Neural progenitor cell (in vitro differentiated cells): Measurements from ENCODE around the gene MCRS1. TPM values are rescaled to one million over a fixed set of nuclear protein-coding genes. Genes with fewer than 3 reads are reported as not detected.

Experiments
- DNase-seq: peaks from one replicate; pipeline ENCODE4 v3.0.0-alpha.2; 2016; ENCODE audit warnings: low spot score
- H2AFZ ChIP-seq: fragments of 200-600 bp; sonication (generic); replicated peaks from 2 replicates; pipeline ENCODE4 v1.6.1; 2016; ENCODE audit warnings: antibody characterized with exemption
- H3F3A ChIP-seq: fragments of 200-600 bp; sonication (generic); 2 replicates; pipeline ENCODE4 v1.6.1; 2016; ENCODE audit warnings: antibody characterized with exemption, low read depth
- H3K27ac ChIP-seq: fragments of 200-600 bp; sonication (generic); 2 replicates; pipeline ENCODE4 v1.5.1; 2016; ENCODE audit warnings: mild to moderate bottlenecking
- H3K27me3 ChIP-seq: fragments of 200-600 bp; sonication (generic); 2 replicates; pipeline ENCODE4 v1.6.1; 2016; ENCODE audit warnings: mild to moderate bottlenecking, moderate library complexity
- H3K36me3 ChIP-seq: fragments of 200-600 bp; sonication (generic); 2 replicates; pipeline ENCODE4 v1.5.1; 2016
- H3K4me1 ChIP-seq: fragments of 200-600 bp; sonication (generic); 2 replicates; pipeline ENCODE4 v1.6.1; 2016; ENCODE audit warnings: mixed run types
- H3K4me2 ChIP-seq: fragments of 200-600 bp; sonication (generic); 2 replicates; pipeline ENCODE4 v1.6.1; 2016
- H3K4me3 ChIP-seq: fragments of 200-600 bp; sonication (generic); 2 replicates; pipeline ENCODE4 v1.5.1; 2016
- H3K79me2 ChIP-seq: fragments of 200-600 bp; sonication (generic); 2 replicates; pipeline ENCODE4 v1.6.1; 2016; ENCODE audit warnings: low read depth
- H3K9ac ChIP-seq: fragments of 200-600 bp; sonication (generic); 2 replicates; pipeline ENCODE4 v1.6.1; 2016
- H3K9me3 ChIP-seq: fragments of 200-600 bp; sonication (generic); 2 replicates; pipeline ENCODE4 v1.5.1; 2016; ENCODE audit warnings: low read depth
- H4K20me1 ChIP-seq: fragments of 200-600 bp; sonication (generic); 2 replicates; pipeline ENCODE4 v1.6.1; 2016; ENCODE audit warnings: low read depth
- H3K27ac Mint-ChIP-seq: 3 replicates; pipeline ENCODE4 v1.8.0; 2021; ENCODE audit warnings: mixed read lengths
- H3K27me3 Mint-ChIP-seq: 2 replicates; pipeline ENCODE4 v1.8.0; 2022; ENCODE audit warnings: low read depth, mild to moderate bottlenecking, inconsistent platforms, moderate library complexity, mixed read lengths; ENCODE audit not compliant: insufficient read depth
- H3K36me3 Mint-ChIP-seq: 3 replicates; pipeline ENCODE4 v1.8.0; 2021; ENCODE audit warnings: mixed read lengths
- H3K4me1 Mint-ChIP-seq: 3 replicates; pipeline ENCODE4 v1.8.0; 2021; ENCODE audit warnings: mixed read lengths
- H3K4me3 Mint-ChIP-seq: 3 replicates; pipeline ENCODE4 v1.8.0; 2021; ENCODE audit warnings: mild to moderate bottlenecking, moderate library complexity, mixed read lengths
- H3K9me3 Mint-ChIP-seq: 3 replicates; pipeline ENCODE4 v1.8.0; 2020; ENCODE audit warnings: mixed read lengths
- EZH2 ChIP-seq: fragments of 200-600 bp; sonication (generic); IDR thresholded peaks from 2 replicates; pipeline ENCODE4 v1.6.1; 2017; ENCODE audit warnings: antibody characterized with exemption, mild to moderate bottlenecking, moderate library complexity
- EZH2phosphoT487 ChIP-seq: fragments of 200-600 bp; sonication (generic); IDR thresholded peaks from 2 replicates; pipeline ENCODE4 v1.6.1; 2017; ENCODE audit warnings: antibody characterized with exemption
- total RNA-seq: library from RNA; depleted of rRNA; stranded (reverse); fragments of >200 nt; gene quantifications from 2 replicates; pipeline ENCODE4 v1.2.3, GENCODE V29; 2015; ENCODE audit warnings: low replicate concordance
- TF ChIP-seq, protein P1 (sequence below): fragments of 200-600 bp; sonication (generic); IDR thresholded peaks from 2 replicates; pipeline ENCODE4 v1.5.1; 2017; ENCODE audit warnings: antibody characterized with exemption, mild to moderate bottlenecking

Gene MCRS1
- total RNA-seq, 1 donor from 2014 or later, result 62.4 TPM

DNA sequence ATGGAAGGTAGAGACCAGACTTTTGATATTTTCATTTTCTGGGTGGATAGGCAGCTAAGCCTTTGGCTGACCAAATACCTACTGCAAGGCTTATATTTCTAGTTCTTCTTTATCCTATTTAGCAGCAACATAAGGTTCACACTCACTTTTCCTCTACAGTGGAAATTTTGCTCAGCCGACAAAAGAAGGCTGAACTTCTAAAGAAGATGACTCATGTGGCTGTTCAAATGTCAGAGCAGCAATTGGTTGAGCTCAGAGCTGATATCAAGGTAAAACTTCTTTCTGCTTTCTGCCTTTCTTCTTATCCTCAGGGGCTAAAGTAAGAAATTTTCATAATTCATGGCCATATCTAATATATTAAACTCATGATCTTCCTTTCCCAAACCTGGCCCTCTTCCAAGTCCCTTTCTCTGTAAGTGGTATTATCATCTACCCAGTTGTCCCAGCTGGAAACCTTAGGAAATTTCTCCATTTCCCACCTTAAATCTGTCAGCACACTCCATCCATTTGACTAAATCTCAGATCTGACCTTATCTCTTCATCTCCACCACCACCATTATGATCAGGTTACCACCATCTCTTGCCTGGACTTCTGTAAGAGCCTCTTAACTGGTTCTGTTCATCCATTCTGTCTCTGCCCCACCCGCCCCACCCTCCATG is 48.9 kb downstream of the MCRS1 start:
- H3K4me1 ChIP-seq, result no peaks in the 10 kb centered on the region
- TF ChIP-seq, protein P1, sequence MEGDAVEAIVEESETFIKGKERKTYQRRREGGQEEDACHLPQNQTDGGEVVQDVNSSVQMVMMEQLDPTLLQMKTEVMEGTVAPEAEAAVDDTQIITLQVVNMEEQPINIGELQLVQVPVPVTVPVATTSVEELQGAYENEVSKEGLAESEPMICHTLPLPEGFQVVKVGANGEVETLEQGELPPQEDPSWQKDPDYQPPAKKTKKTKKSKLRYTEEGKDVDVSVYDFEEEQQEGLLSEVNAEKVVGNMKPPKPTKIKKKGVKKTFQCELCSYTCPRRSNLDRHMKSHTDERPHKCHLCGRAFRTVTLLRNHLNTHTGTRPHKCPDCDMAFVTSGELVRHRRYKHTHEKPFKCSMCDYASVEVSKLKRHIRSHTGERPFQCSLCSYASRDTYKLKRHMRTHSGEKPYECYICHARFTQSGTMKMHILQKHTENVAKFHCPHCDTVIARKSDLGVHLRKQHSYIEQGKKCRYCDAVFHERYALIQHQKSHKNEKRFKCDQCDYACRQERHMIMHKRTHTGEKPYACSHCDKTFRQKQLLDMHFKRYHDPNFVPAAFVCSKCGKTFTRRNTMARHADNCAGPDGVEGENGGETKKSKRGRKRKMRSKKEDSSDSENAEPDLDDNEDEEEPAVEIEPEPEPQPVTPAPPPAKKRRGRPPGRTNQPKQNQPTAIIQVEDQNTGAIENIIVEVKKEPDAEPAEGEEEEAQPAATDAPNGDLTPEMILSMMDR, result no peak
- no peak for TF ChIP-seq EZH2
- TF ChIP-seq EZH2phosphoT487, result no peak
- no peak overlapping the region for H3K4me3 Mint-ChIP-seq
- DNase-seq, result no peak
- H3K27ac ChIP-seq, result no peak overlapping the region
- H3F3A ChIP-seq, result no peaks in the 10 kb centered on the region
- H3K36me3 Mint-ChIP-seq, result peaks cover 15% of the 10 kb centered on the region
- H2AFZ ChIP-seq, result no peak overlapping the region
- no peaks in the 10 kb centered on the region for H3K27me3 ChIP-seq
- no peak overlapping the region for H3K9ac ChIP-seq
- H3K4me3 ChIP-seq, result no peak overlapping the region
- no peaks in the 10 kb centered on the region for H4K20me1 ChIP-seq
- no peak overlapping the region for H3K27ac Mint-ChIP-seq
- no peak overlapping the region for H3K4me2 ChIP-seq
- H3K36me3 ChIP-seq, result peaks cover 3% of the 10 kb centered on the region
- no peaks in the 10 kb centered on the region for H3K79me2 ChIP-seq
- no peaks in the 10 kb centered on the region for H3K4me1 Mint-ChIP-seq
- no peaks in the 10 kb centered on the region for H3K9me3 Mint-ChIP-seq
- H3K9me3 ChIP-seq, result no peaks in the 10 kb centered on the region
- no peaks in the 10 kb centered on the region for H3K27me3 Mint-ChIP-seq

DNA sequence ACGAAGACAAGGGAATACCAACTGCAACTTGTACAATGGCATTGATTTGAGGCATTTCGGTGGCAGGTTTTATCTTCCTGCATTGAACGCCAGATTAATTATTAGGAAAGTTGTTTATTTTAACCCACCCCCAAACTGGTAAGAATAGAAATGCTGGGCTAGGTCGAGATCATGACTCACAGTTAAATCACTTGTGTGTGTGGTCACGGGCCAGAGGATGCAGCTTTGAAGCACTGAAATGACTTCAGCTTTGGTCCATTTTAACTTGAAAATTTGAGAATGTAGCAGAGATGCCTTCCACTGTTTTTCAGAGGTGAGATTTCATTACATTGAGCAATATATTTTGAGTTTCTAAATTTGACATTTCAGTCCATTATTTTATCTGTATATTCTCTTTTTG is 52.7 kb downstream of the MCRS1 start:
- no peaks in the 10 kb centered on the region for H3K36me3 ChIP-seq
- H3K9me3 ChIP-seq, result no peaks in the 10 kb centered on the region
- no peak overlapping the region for H3K9ac ChIP-seq
- TF ChIP-seq EZH2phosphoT487 (no peak), EZH2 (no peak)
- TF ChIP-seq, protein P1, result no peak
- H3K79me2 ChIP-seq, result no peaks in the 10 kb centered on the region
- Mint-ChIP-seq H3K9me3 (no peaks in the 10 kb centered on the region), H3K27me3 (no peaks in the 10 kb centered on the region), H3K4me3 (no peak overlapping the region), H3K27ac (no peak overlapping the region), H3K36me3 (peaks cover 10% of the 10 kb centered on the region), H3K4me1 (no peaks in the 10 kb centered on the region)
- no peak overlapping the region for H3K4me3 ChIP-seq
- H3F3A ChIP-seq, result peaks cover 14% of the 10 kb centered on the region
- H4K20me1 ChIP-seq, result no peaks in the 10 kb centered on the region
- H2AFZ ChIP-seq, result no peak overlapping the region
- no peaks in the 10 kb centered on the region for H3K27me3 ChIP-seq
- no peak overlapping the region for H3K27ac ChIP-seq
- H3K4me2 ChIP-seq, result no peak overlapping the region
- DNase-seq, result no peak
- H3K4me1 ChIP-seq, result no peaks in the 10 kb centered on the region

DNA sequence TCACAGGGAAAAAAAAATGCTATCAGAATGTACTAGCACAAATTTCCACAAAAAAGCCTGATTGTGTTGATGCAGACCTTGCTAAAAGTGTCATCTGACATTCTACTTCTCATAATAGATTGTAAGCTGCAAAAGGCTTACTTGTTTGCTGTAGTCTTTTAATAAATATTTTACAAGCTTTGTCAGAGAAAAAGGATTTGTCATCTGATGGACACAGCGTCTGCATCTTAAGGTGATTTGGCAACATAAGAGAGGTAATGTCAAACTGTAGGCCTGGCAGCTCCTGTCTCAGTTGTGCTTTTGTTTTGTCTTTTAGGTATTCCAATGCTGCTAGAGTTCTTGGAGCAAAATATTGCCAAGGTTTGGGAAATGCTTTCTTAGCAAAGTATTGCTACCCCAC is 55.4 kb downstream of the MCRS1 start:
- TF ChIP-seq, protein P1, result no peak
- TF ChIP-seq EZH2phosphoT487, result no peak
- TF ChIP-seq EZH2, result no peak
- H3K27ac Mint-ChIP-seq, result no peak overlapping the region
- DNase-seq, result no peak
- Histone ChIP-seq H3K36me3 (no peaks in the 10 kb centered on the region), H3K4me3 (no peak overlapping the region), H2AFZ (no peak overlapping the region), H3K4me2 (no peak overlapping the region), H4K20me1 (no peaks in the 10 kb centered on the region), H3K9me3 (no peaks in the 10 kb centered on the region), H3K27me3 (no peaks in the 10 kb centered on the region), H3F3A (peaks cover 14% of the 10 kb centered on the region), H3K27ac (peak overlapping the region; percentile 3), H3K79me2 (no peaks in the 10 kb centered on the region), H3K9ac (no peak overlapping the region), H3K4me1 (no peaks in the 10 kb centered on the region)
- no peaks in the 10 kb centered on the region for H3K27me3 Mint-ChIP-seq
- H3K36me3 Mint-ChIP-seq, result peaks cover 4% of the 10 kb centered on the region
- H3K9me3 Mint-ChIP-seq, result no peaks in the 10 kb centered on the region
- no peak overlapping the region for H3K4me3 Mint-ChIP-seq
- no peaks in the 10 kb centered on the region for H3K4me1 Mint-ChIP-seq
